ENCODE data around the gene GRK5. TPM values are rescaled to one million over a fixed set of nuclear protein-coding genes. Genes with fewer than 3 reads are reported as not detected.

Gene GRK5
- total RNA-seq, 2 donors from 2014 or later, result 4.8 to 10.6 TPM

- peak overlapping the region; percentile 86 to 92 for H3K27ac ChIP-seq
- H3K4me1 ChIP-seq (replicated peaks), result no peaks in the 10 kb centered on the region
- H3K4me3 ChIP-seq, result peak overlapping the region; percentile 78 to 88
- H3K36me3 ChIP-seq, result peaks cover 0 to 13% of the 10 kb centered on the region in 2 donors
- H3K9me3 ChIP-seq, result no peaks in the 10 kb centered on the region
- TF ChIP-seq, protein P1, sequence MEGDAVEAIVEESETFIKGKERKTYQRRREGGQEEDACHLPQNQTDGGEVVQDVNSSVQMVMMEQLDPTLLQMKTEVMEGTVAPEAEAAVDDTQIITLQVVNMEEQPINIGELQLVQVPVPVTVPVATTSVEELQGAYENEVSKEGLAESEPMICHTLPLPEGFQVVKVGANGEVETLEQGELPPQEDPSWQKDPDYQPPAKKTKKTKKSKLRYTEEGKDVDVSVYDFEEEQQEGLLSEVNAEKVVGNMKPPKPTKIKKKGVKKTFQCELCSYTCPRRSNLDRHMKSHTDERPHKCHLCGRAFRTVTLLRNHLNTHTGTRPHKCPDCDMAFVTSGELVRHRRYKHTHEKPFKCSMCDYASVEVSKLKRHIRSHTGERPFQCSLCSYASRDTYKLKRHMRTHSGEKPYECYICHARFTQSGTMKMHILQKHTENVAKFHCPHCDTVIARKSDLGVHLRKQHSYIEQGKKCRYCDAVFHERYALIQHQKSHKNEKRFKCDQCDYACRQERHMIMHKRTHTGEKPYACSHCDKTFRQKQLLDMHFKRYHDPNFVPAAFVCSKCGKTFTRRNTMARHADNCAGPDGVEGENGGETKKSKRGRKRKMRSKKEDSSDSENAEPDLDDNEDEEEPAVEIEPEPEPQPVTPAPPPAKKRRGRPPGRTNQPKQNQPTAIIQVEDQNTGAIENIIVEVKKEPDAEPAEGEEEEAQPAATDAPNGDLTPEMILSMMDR (IDR thresholded peaks at IDR 0.05), result no peak
- TF ChIP-seq POLR2A (IDR thresholded peaks at IDR 0.05), result no peak
- TF ChIP-seq POLR2AphosphoS5 (IDR thresholded peaks at IDR 0.05), result no peak
- WGBS, result 69% methylated on average over 7 of the region's 7 CpGs
- intact Hi-C loops (cut with DNase I), result no loop called here
- no peak for DNase-seq (ENCODE audit: low spot score)
- no peaks in the 10 kb centered on the region for H3K27me3 ChIP-seq (replicated peaks; ENCODE audit: insufficient read depth)
Observed at GRCh38 chr10:119166118-119166500, 41.3 kb upstream of the GRK5 start.

DNA sequence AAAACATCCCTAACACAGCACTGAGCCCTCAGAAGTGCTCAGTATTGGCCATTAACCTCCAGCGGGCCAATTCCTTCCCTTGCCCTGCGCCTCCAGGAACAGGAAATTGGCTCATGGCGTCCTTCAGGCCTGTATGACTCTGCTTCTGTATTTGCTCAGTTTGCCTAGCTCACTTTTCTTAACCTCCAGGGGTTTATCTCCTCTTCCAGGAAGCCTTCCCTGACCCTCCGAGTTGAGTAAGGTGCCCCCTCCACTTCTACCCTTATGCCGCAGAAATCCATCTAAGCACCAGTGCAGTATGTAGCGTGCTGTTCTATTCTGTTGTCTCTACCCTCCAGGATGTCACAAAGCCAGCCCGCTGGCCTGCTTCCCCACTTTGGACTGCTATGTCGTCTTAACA lies 40.8 kb upstream of the GRK5 start:
- 72% methylated on average over 8 of the region's 8 CpGs for WGBS
- no peak overlapping the region for H3K4me3 ChIP-seq

GRCh38 chr10:119167041-119167440 lies 40.3 kb upstream of the GRK5 start:
- H3K9me3 ChIP-seq, result no peaks in the 10 kb centered on the region
- no peak for DNase-seq (ENCODE audit: low spot score)
- peaks cover 0 to 18% of the 10 kb centered on the region in 2 donors for H3K36me3 ChIP-seq
- no peaks in the 10 kb centered on the region for H3K4me1 ChIP-seq (replicated peaks)
- intact Hi-C loops (cut with DNase I), result no loop called here
- 80% methylated on average over 8 of the region's 8 CpGs for WGBS
- H3K27ac ChIP-seq, result peak overlapping the region; percentile 22 to 86
- H3K27me3 ChIP-seq (replicated peaks; ENCODE audit: insufficient read depth), result no peaks in the 10 kb centered on the region
- TF ChIP-seq POLR2AphosphoS5 (IDR thresholded peaks at IDR 0.05) (no peak), POLR2A (IDR thresholded peaks at IDR 0.05) (no peak)
- TF ChIP-seq, protein P1 (IDR thresholded peaks at IDR 0.05), result no peak
- no peak overlapping the region for H3K4me3 ChIP-seq

More for the DNA sequence above, 40.8 kb upstream of the GRK5 start:
- peak overlapping the region; percentile 86 to 92 for H3K27ac ChIP-seq
- H3K27me3 ChIP-seq (replicated peaks; ENCODE audit: insufficient read depth), result no peaks in the 10 kb centered on the region
- intact Hi-C loops (cut with DNase I), result no loop called here
- H3K36me3 ChIP-seq, result peaks cover 0 to 18% of the 10 kb centered on the region in 2 donors
- DNase-seq (ENCODE audit: low spot score), result no peak
- no peak for TF ChIP-seq POLR2AphosphoS5 (IDR thresholded peaks at IDR 0.05)
- TF ChIP-seq, protein P1 (IDR thresholded peaks at IDR 0.05), result no peak
- no peak for TF ChIP-seq POLR2A (IDR thresholded peaks at IDR 0.05)
- no peaks in the 10 kb centered on the region for H3K9me3 ChIP-seq
- no peaks in the 10 kb centered on the region for H3K4me1 ChIP-seq (replicated peaks)

DNA sequence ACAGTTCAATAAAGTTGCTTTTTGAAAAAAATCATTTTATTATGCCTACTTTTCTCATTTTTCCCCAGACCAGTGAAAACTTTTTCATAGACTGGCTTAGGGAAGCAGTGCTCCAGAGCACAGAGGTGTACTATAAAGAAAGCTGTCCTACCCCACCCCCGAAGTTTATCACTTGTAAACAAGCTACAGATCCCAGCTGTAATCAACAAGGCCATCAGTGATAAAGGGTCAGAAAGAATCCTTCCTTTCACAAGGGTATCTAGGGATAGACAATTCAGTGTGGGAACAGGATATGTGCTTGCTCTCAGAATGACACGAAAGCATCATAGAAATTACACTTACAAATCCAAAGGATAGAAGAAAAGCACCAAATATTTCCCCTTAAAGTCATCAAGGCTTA lies 33.3 kb upstream of the GRK5 start:
- Histone ChIP-seq H3K27ac (no peak overlapping the region), H3K4me1 (replicated peaks) (no peaks in the 10 kb centered on the region), H3K36me3 (peaks cover 0 to 14% of the 10 kb centered on the region in 2 donors), H3K27me3 (replicated peaks; ENCODE audit: insufficient read depth) (no peaks in the 10 kb centered on the region), H3K4me3 (no peak overlapping the region), H3K9me3 (no peaks in the 10 kb centered on the region)
- no peak for DNase-seq (ENCODE audit: low spot score)
- 59% methylated on average over 2 of the region's 2 CpGs for WGBS
- intact Hi-C loops (cut with DNase I), result no loop called here
- TF ChIP-seq POLR2A (IDR thresholded peaks at IDR 0.05), result no peak
- TF ChIP-seq, protein P1 (IDR thresholded peaks at IDR 0.05), result no peak
- no peak for TF ChIP-seq POLR2AphosphoS5 (IDR thresholded peaks at IDR 0.05)

- Histone ChIP-seq H3K36me3 (peaks cover 0 to 4% of the 10 kb centered on the region in 2 donors), H3K9me3 (no peaks in the 10 kb centered on the region), H3K27ac (no peak overlapping the region), H3K4me3 (no peak overlapping the region), H3K4me1 (replicated peaks) (no peaks in the 10 kb centered on the region), H3K27me3 (replicated peaks; ENCODE audit: insufficient read depth) (no peaks in the 10 kb centered on the region)
- WGBS, result 89% methylated on average over 6 of the region's 6 CpGs
- intact Hi-C loops (cut with DNase I), result no loop called here
- TF ChIP-seq, protein P1 (IDR thresholded peaks at IDR 0.05), result no peak
- no peak for TF ChIP-seq POLR2AphosphoS5 (IDR thresholded peaks at IDR 0.05)
- no peak for TF ChIP-seq POLR2A (IDR thresholded peaks at IDR 0.05)
- DNase-seq (ENCODE audit: low spot score), result no peak
Observed at GRCh38 chr10:119176166-119176565, 31.2 kb upstream of the GRK5 start.

Data from prostate gland (tissue), 2 donors.